Fibroblast of lung (primary cell): ENCODE data around the gene SEC16A. TPM values are rescaled to one million over a fixed set of nuclear protein-coding genes. Genes with fewer than 3 reads are reported as not detected.

ENCODE experiments used
- DNase-seq, 2 donors: peaks; one replicate each; pipeline versions ENCODE4 v3.0.0 to v3.0.0-alpha.2; 2010; ENCODE audit warnings: low read depth in 2 of 2
- H2AFZ ChIP-seq: 2 replicates; pipeline ENCODE4 v1.5.1; 2012; ENCODE audit warnings: low read length, control low read depth, inconsistent platforms
- H3K27ac ChIP-seq: 2 replicates; pipeline ENCODE4 v1.5.1; 2011; ENCODE audit warnings: low read length, control low read depth; ENCODE audit not compliant: insufficient read depth
- H3K27me3 ChIP-seq: 2 replicates; pipeline ENCODE4 v1.5.1; 2011; ENCODE audit warnings: mild to moderate bottlenecking, low read length; ENCODE audit not compliant: control insufficient read depth, insufficient read depth
- H3K36me3 ChIP-seq: 2 replicates; pipeline ENCODE4 v1.5.1; 2011; ENCODE audit warnings: low read length; ENCODE audit not compliant: control insufficient read depth, insufficient read depth
- H3K4me1 ChIP-seq: 2 replicates; pipeline ENCODE4 v1.5.1; 2011; ENCODE audit warnings: low read length; ENCODE audit not compliant: control insufficient read depth, insufficient read depth; ENCODE audit errors: extremely low read depth
- H3K4me2 ChIP-seq: 2 replicates; pipeline ENCODE4 v1.5.1; 2011; ENCODE audit warnings: low read length, control low read depth; ENCODE audit not compliant: insufficient read depth; ENCODE audit errors: extremely low read depth
- H3K4me3 ChIP-seq, 4 experiments: fragments of 200-600 bp in 1 of 4; sonication (generic) in 1 of 4; replicated peaks in 1 of 4; 2 replicates each; pipeline ENCODE4 v1.5.1; 2011 to 2016; ENCODE audit warnings: low read length in 4 of 4, low read depth in 3 of 4, mild to moderate bottlenecking in 3 of 4, control low read depth in 2 of 4, inconsistent platforms in 1 of 4, mixed read lengths in 1 of 4; ENCODE audit not compliant: insufficient read depth in 1 of 4; ENCODE audit errors: control extremely low read depth in 1 of 4
- H3K79me2 ChIP-seq: 2 replicates; pipeline ENCODE4 v1.5.1; 2012; ENCODE audit warnings: mild to moderate bottlenecking, low read length, inconsistent platforms; ENCODE audit not compliant: control insufficient read depth, insufficient read depth
- H3K9ac ChIP-seq: 2 replicates; pipeline ENCODE4 v1.5.1; 2011; ENCODE audit warnings: mild to moderate bottlenecking, low read length, control low read depth; ENCODE audit not compliant: insufficient read depth
- H3K9me3 ChIP-seq: 2 replicates; pipeline ENCODE4 v1.5.1; 2012; ENCODE audit warnings: low read depth, low read length; ENCODE audit not compliant: control insufficient read depth, insufficient read depth
- H4K20me1 ChIP-seq: 2 replicates; pipeline ENCODE4 v1.5.1; 2011; ENCODE audit warnings: low read length; ENCODE audit not compliant: control insufficient read depth, insufficient read depth; ENCODE audit errors: extremely low read depth
- CTCF ChIP-seq, 2 donors: IDR thresholded peaks in 1 of 2; conservative IDR thresholded peaks in 1 of 2; 1 replicate in 1 of 2; 2 replicates in 1 of 2; pipeline ENCODE4 v1.5.1; 2011 to 2012; ENCODE audit warnings: low read length in 2 of 2, control low read depth in 1 of 2, inconsistent platforms in 1 of 2, low read depth in 1 of 2, mild to moderate bottlenecking in 1 of 2
- EZH2 ChIP-seq: IDR thresholded peaks from 2 replicates; pipeline ENCODE4 v1.5.1; 2012; ENCODE audit warnings: low read length, control low read depth, mild to moderate bottlenecking; ENCODE audit errors: missing control alignments
- polyA plus RNA-seq, 2 donors: library from polyadenylated mRNA; depleted of rRNA in 1 of 2; stranded (reverse) in 1 of 2; unstranded in 1 of 2; fragments of >200 nt; gene quantifications; 2 replicates each; pipeline ENCODE4 v1.2.1, GENCODE V29; 2011 to 2012; ENCODE audit warnings: missing spikeins in 1 of 2
- total RNA-seq: library from RNA; depleted of rRNA; stranded (reverse); fragments of >200 nt; gene quantifications from 2 replicates; pipeline ENCODE4 v1.2.1, GENCODE V29; 2014

The SEC16A gene
- total and polyA plus RNA-seq, 2 donors (not counting 1 experiment from before 2014, with no cell fraction given): 17.8 to 23.9 TPM

- no peak overlapping the region for H3K9ac ChIP-seq
- no peaks in the 10 kb centered on the region for H4K20me1 ChIP-seq
- H3K4me2 ChIP-seq: no peak overlapping the region
- TF ChIP-seq EZH2: no peak
- no peak for TF ChIP-seq CTCF (conservative IDR thresholded peaks at IDR 0.05 in 1 of 2, IDR thresholded peaks at IDR 0.05 in 1 of 2; ENCODE audit: low read depth in 1 of 2, low read length in 2 of 2)
- H3K27me3 ChIP-seq: no peaks in the 10 kb centered on the region
- DNase-seq: no peak
- peaks cover 23% of the 10 kb centered on the region for H3K36me3 ChIP-seq
- H3K9me3 ChIP-seq: no peaks in the 10 kb centered on the region
- H3K27ac ChIP-seq: no peak overlapping the region
- no peaks in the 10 kb centered on the region for H3K4me1 ChIP-seq
- H2AFZ ChIP-seq: no peak overlapping the region
- H3K79me2 ChIP-seq: peaks cover 8% of the 10 kb centered on the region
- no peak overlapping the region for H3K4me3 ChIP-seq
Observed at GRCh38 chr9:136430588-136431234, 52.1 kb downstream of the SEC16A start.

GRCh38 chr9:136429683-136430491 lies 53.0 kb downstream of the SEC16A start:
- H4K20me1 ChIP-seq: no peaks in the 10 kb centered on the region
- TF ChIP-seq EZH2 (no peak), CTCF (conservative IDR thresholded peaks at IDR 0.05 in 1 of 2, IDR thresholded peaks at IDR 0.05 in 1 of 2; ENCODE audit: low read depth in 1 of 2, low read length in 2 of 2) (no peak)
- H3K4me2 ChIP-seq: no peak overlapping the region
- peaks cover 24% of the 10 kb centered on the region for H3K36me3 ChIP-seq
- H2AFZ ChIP-seq: no peak overlapping the region
- DNase-seq: no peak
- H3K79me2 ChIP-seq: peaks cover under 1% of the 10 kb centered on the region
- no peak overlapping the region for H3K9ac ChIP-seq
- no peaks in the 10 kb centered on the region for H3K4me1 ChIP-seq
- H3K4me3 ChIP-seq: no peak overlapping the region
- no peaks in the 10 kb centered on the region for H3K27me3 ChIP-seq
- H3K27ac ChIP-seq: no peak overlapping the region
- H3K9me3 ChIP-seq: no peaks in the 10 kb centered on the region

GRCh38 chr9:136429075-136429628 lies 53.7 kb downstream of the SEC16A start:
- TF ChIP-seq EZH2: no peak
- TF ChIP-seq CTCF (conservative IDR thresholded peaks at IDR 0.05 in 1 of 2, IDR thresholded peaks at IDR 0.05 in 1 of 2; ENCODE audit: low read depth in 1 of 2, low read length in 2 of 2): no peak
- H3K27ac ChIP-seq: no peak overlapping the region
- H3K36me3 ChIP-seq: peaks cover 26% of the 10 kb centered on the region
- no peaks in the 10 kb centered on the region for H3K4me1 ChIP-seq
- DNase-seq: no peak
- H3K79me2 ChIP-seq: no peaks in the 10 kb centered on the region
- H4K20me1 ChIP-seq: no peaks in the 10 kb centered on the region
- H3K9ac ChIP-seq: no peak overlapping the region
- no peak overlapping the region for H3K4me3 ChIP-seq
- no peak overlapping the region for H3K4me2 ChIP-seq
- H3K9me3 ChIP-seq: no peaks in the 10 kb centered on the region
- no peaks in the 10 kb centered on the region for H3K27me3 ChIP-seq
- no peak overlapping the region for H2AFZ ChIP-seq
